Mesenchymal stem cell (in vitro differentiated cells and primary cell): ENCODE data around the gene DTX1.

Source experiments
- DNase-seq: peaks from one replicate; pipeline ENCODE4 v3.0.0-alpha.2; 2013
- H2AFZ ChIP-seq: one replicate; pipeline ENCODE4 v1.6.1; 2013; ENCODE audit warnings: low read depth, mild to moderate bottlenecking, control low read depth, inconsistent platforms, low read length, moderate library complexity
- H2AK5ac ChIP-seq: 2 replicates; pipeline ENCODE4 v1.6.1; 2013; ENCODE audit warnings: low read length, moderate library complexity, mild to moderate bottlenecking, inconsistent platforms; ENCODE audit not compliant: severe bottlenecking
- H2BK120ac ChIP-seq: one replicate; pipeline ENCODE4 v1.6.1; 2013; ENCODE audit warnings: low read depth, mild to moderate bottlenecking, inconsistent platforms, low read length, moderate library complexity
- H2BK12ac ChIP-seq, 2 experiments: one replicate each; pipeline ENCODE4 v1.6.1; 2013; ENCODE audit warnings: inconsistent platforms in 2 of 2, low read length in 2 of 2, mild to moderate bottlenecking in 2 of 2, moderate library complexity in 2 of 2, control low read depth in 1 of 2
- H2BK15ac ChIP-seq: one replicate; pipeline ENCODE4 v1.6.1; 2013; ENCODE audit warnings: mild to moderate bottlenecking, low read depth, inconsistent platforms; ENCODE audit not compliant: poor library complexity, severe bottlenecking
- H2BK5ac ChIP-seq: 2 replicates; pipeline ENCODE4 v1.6.1; 2013; ENCODE audit warnings: low read depth, mild to moderate bottlenecking, low read length, control low read depth, inconsistent platforms; ENCODE audit not compliant: poor library complexity, severe bottlenecking
- H3K14ac ChIP-seq, 2 experiments: one replicate each; pipeline ENCODE4 v1.6.1; 2013; ENCODE audit warnings: inconsistent platforms in 2 of 2, low read length in 2 of 2, control low read depth in 1 of 2, mild to moderate bottlenecking in 1 of 2, moderate library complexity in 1 of 2
- H3K18ac ChIP-seq, 2 experiments: one replicate each; pipeline ENCODE4 v1.6.1; 2013; ENCODE audit warnings: inconsistent platforms in 2 of 2, low read length in 2 of 2, control low read depth in 1 of 2, low read depth in 1 of 2, mild to moderate bottlenecking in 1 of 2
- H3K23ac ChIP-seq, 2 experiments: one replicate each; pipeline ENCODE4 v1.6.1; 2013; ENCODE audit warnings: inconsistent platforms in 2 of 2, low read length in 2 of 2, mild to moderate bottlenecking in 2 of 2, moderate library complexity in 2 of 2, control low read depth in 1 of 2
- H3K27ac ChIP-seq: 2 replicates; pipeline ENCODE4 v1.5.1; 2013; ENCODE audit warnings: mild to moderate bottlenecking, moderate library complexity, low read length, control low read depth, inconsistent platforms; ENCODE audit not compliant: poor library complexity, severe bottlenecking
- H3K27me3 ChIP-seq, 2 experiments: 2 replicates each; pipeline versions ENCODE4 v1.6.1 to v1.7.0; 2013; ENCODE audit warnings: low read length in 2 of 2, mild to moderate bottlenecking in 2 of 2, moderate library complexity in 2 of 2, control low read depth in 1 of 2, inconsistent platforms in 1 of 2; ENCODE audit not compliant: control insufficient read depth in 1 of 2, insufficient read depth in 1 of 2
- H3K36me3 ChIP-seq, 2 experiments: 2 replicates each; pipeline versions ENCODE4 v1.6.1 to v1.7.0; 2013; ENCODE audit warnings: low read length in 2 of 2, control low read depth in 1 of 2, inconsistent platforms in 1 of 2, low read depth in 1 of 2, mild to moderate bottlenecking in 1 of 2; ENCODE audit not compliant: insufficient read depth in 2 of 2, control insufficient read depth in 1 of 2
- H3K4ac ChIP-seq, 2 experiments: one replicate each; pipeline ENCODE4 v1.6.1; 2013; ENCODE audit warnings: inconsistent platforms in 2 of 2, low read length in 2 of 2, mild to moderate bottlenecking in 2 of 2, moderate library complexity in 2 of 2, control low read depth in 1 of 2, low read depth in 1 of 2
- H3K4me1 ChIP-seq: 2 replicates; pipeline ENCODE4 v1.6.1; 2013; ENCODE audit warnings: low read depth, low read length, control low read depth; ENCODE audit not compliant: control insufficient read depth, insufficient read depth
- H3K4me2 ChIP-seq: 2 replicates; pipeline ENCODE4 v1.6.1; 2013; ENCODE audit warnings: low read length, mild to moderate bottlenecking, inconsistent platforms; ENCODE audit not compliant: poor library complexity, severe bottlenecking
- H3K4me3 ChIP-seq, 2 experiments: 2 replicates each; pipeline versions ENCODE4 v1.5.1 to v1.7.0; 2013; ENCODE audit warnings: low read length in 2 of 2, mild to moderate bottlenecking in 2 of 2, control low read depth in 1 of 2, low read depth in 1 of 2; ENCODE audit not compliant: insufficient read depth in 1 of 2
- H3K79me1 ChIP-seq: replicated peaks from 2 replicates; pipeline ENCODE4 v1.6.1; 2013; ENCODE audit warnings: mild to moderate bottlenecking, control low read depth, low read length, inconsistent platforms; ENCODE audit not compliant: poor library complexity, severe bottlenecking
- H3K9ac ChIP-seq: 2 replicates; pipeline ENCODE4 v1.7.0; 2013; ENCODE audit warnings: mild to moderate bottlenecking, low read length, moderate library complexity
- H3K9me3 ChIP-seq: 2 replicates; pipeline ENCODE4 v1.7.0; 2013; ENCODE audit warnings: mild to moderate bottlenecking, low read length; ENCODE audit not compliant: control insufficient read depth
- H4K8ac ChIP-seq: one replicate; pipeline ENCODE4 v1.6.1; 2013; ENCODE audit warnings: inconsistent platforms, mild to moderate bottlenecking, low read length, moderate library complexity
- H4K91ac ChIP-seq: one replicate; pipeline ENCODE4 v1.6.1; 2013; ENCODE audit warnings: mild to moderate bottlenecking, low read length, inconsistent platforms
- WGBS: methylation state at CpG from one replicate; pipeline ENCODE4 v1.1.7; 2013; ENCODE audit warnings: mixed read lengths; 5-methylcytosine and 5-hydroxymethylcytosine counted together

DTX1 gene

GRCh38 chr12:113118142-113118541 is 61.6 kb downstream of the DTX1 start:
- Histone ChIP-seq H3K18ac (no peak overlapping the region), H2BK15ac (no peak overlapping the region), H3K9me3 (peaks cover 3% of the 10 kb centered on the region), H2BK5ac (no peak overlapping the region), H2AK5ac (no peak overlapping the region), H3K27ac (no peak overlapping the region), H3K23ac (no peak overlapping the region), H3K4me3 (no peak overlapping the region), H3K14ac (no peak overlapping the region), H4K8ac (no peak overlapping the region), H2BK120ac (no peak overlapping the region), H2AFZ (no peak overlapping the region), H3K36me3 (no peaks in the 10 kb centered on the region), H3K4me1 (no peaks in the 10 kb centered on the region), H3K9ac (no peak overlapping the region), H3K4ac (no peak overlapping the region), H3K79me1 (no peaks in the 10 kb centered on the region), H3K4me2 (no peak overlapping the region), H2BK12ac (no peak overlapping the region), H4K91ac (no peak overlapping the region), H3K27me3 (peaks cover 24 to 56% of the 10 kb centered on the region in 2 experiments)
- DNase-seq = no peak
- no CpG with 5 or more reads among the region's 1 CpG for WGBS

- Histone ChIP-seq H4K91ac (no peak overlapping the region), H3K4me3 (no peak overlapping the region), H3K9ac (no peak overlapping the region), H3K4me2 (no peak overlapping the region), H2AK5ac (no peak overlapping the region), H3K79me1 (no peaks in the 10 kb centered on the region), H3K23ac (no peak overlapping the region), H2AFZ (no peak overlapping the region), H3K18ac (no peak overlapping the region), H2BK15ac (no peak overlapping the region), H2BK12ac (no peak overlapping the region), H4K8ac (no peak overlapping the region), H3K4me1 (no peaks in the 10 kb centered on the region), H2BK120ac (no peak overlapping the region), H3K9me3 (peaks cover 6% of the 10 kb centered on the region), H3K27ac (no peak overlapping the region), H3K36me3 (no peaks in the 10 kb centered on the region), H3K14ac (no peak overlapping the region), H3K27me3 (peaks cover 23 to 47% of the 10 kb centered on the region in 2 experiments), H3K4ac (no peak overlapping the region), H2BK5ac (no peak overlapping the region)
- DNase-seq = no peak
- WGBS = 45% methylated on average over 4 of the region's 4 CpGs
These were observed 63.6 kb downstream of the DTX1 start for GRCh38 chr12:113119980-113120669.

GRCh38 chr12:113120670-113121370 is 64.3 kb downstream of the DTX1 start:
- DNase-seq = no peak
- Histone ChIP-seq H2BK5ac (no peak overlapping the region), H2BK120ac (no peak overlapping the region), H3K79me1 (no peaks in the 10 kb centered on the region), H2AFZ (no peak overlapping the region), H3K9ac (no peak overlapping the region), H3K4me3 (no peak overlapping the region), H2AK5ac (no peak overlapping the region), H3K4me2 (no peak overlapping the region), H3K9me3 (peaks cover 6% of the 10 kb centered on the region), H3K4ac (no peak overlapping the region), H4K91ac (no peak overlapping the region), H3K27me3 (peaks cover 23 to 40% of the 10 kb centered on the region in 2 experiments), H4K8ac (no peak overlapping the region), H3K18ac (no peak overlapping the region), H3K23ac (no peak overlapping the region), H3K36me3 (no peaks in the 10 kb centered on the region), H3K27ac (no peak overlapping the region), H3K4me1 (no peaks in the 10 kb centered on the region), H2BK12ac (no peak overlapping the region), H3K14ac (no peak overlapping the region), H2BK15ac (no peak overlapping the region)
- WGBS = 88% methylated on average over 3 of the region's 3 CpGs

- H2BK15ac ChIP-seq = no peak overlapping the region
- no peak overlapping the region for H2AK5ac ChIP-seq
- no peak overlapping the region for H4K8ac ChIP-seq
- H2BK12ac ChIP-seq = no peak overlapping the region
- H3K23ac ChIP-seq = no peak overlapping the region
- no peaks in the 10 kb centered on the region for H3K79me1 ChIP-seq
- no peaks in the 10 kb centered on the region for H3K36me3 ChIP-seq
- H3K4me3 ChIP-seq = no peak overlapping the region
- H3K4me1 ChIP-seq = peaks cover 15% of the 10 kb centered on the region
- 52% methylated on average over 8 of the region's 15 CpGs for WGBS
- H4K91ac ChIP-seq = no peak overlapping the region
- peaks cover 6% of the 10 kb centered on the region for H3K9me3 ChIP-seq
- H2BK120ac ChIP-seq = no peak overlapping the region
- DNase-seq = no peak
- H3K27ac ChIP-seq = no peak overlapping the region
- no peak overlapping the region for H3K4me2 ChIP-seq
- no peak overlapping the region for H3K14ac ChIP-seq
- no peak overlapping the region for H3K4ac ChIP-seq
- H2AFZ ChIP-seq = no peak overlapping the region
- no peak overlapping the region for H3K9ac ChIP-seq
- H3K18ac ChIP-seq = no peak overlapping the region
- no peak overlapping the region for H2BK5ac ChIP-seq
- peaks cover 34 to 46% of the 10 kb centered on the region in 2 experiments for H3K27me3 ChIP-seq
These were observed 71.3 kb downstream of the DTX1 start for GRCh38 chr12:113127791-113128199.
